Rectal smooth muscle tissue (tissue), 1 donor: ENCODE measurements around the gene RSF1.

Experiments
- H3K27ac ChIP-seq: one replicate; pipeline ENCODE4 v1.7.0; 2013; ENCODE audit warnings: low read depth, low read length, inconsistent platforms
- H3K27me3 ChIP-seq: one replicate; pipeline ENCODE4 v1.7.0; 2013; ENCODE audit warnings: low read length; ENCODE audit not compliant: control insufficient read depth, insufficient read depth
- H3K36me3 ChIP-seq: one replicate; pipeline ENCODE4 v1.7.0; 2013; ENCODE audit warnings: low read length; ENCODE audit not compliant: control insufficient read depth, insufficient read depth
- H3K4me1 ChIP-seq: one replicate; pipeline ENCODE4 v1.7.0; 2013; ENCODE audit warnings: low read length; ENCODE audit not compliant: control insufficient read depth, insufficient read depth
- H3K4me3 ChIP-seq: one replicate; pipeline ENCODE4 v1.7.0; 2013; ENCODE audit warnings: low read length
- H3K9ac ChIP-seq: one replicate; pipeline ENCODE4 v1.7.0; 2013; ENCODE audit warnings: low read length

Gene RSF1

GRCh38 chr11:77762426-77762825 is 58.1 kb downstream of the RSF1 start:
- Histone ChIP-seq H3K4me1 (no peaks in the 10 kb centered on the region), H3K36me3 (peaks cover 7% of the 10 kb centered on the region), H3K27me3 (no peaks in the 10 kb centered on the region), H3K9ac (no peak overlapping the region), H3K27ac (no peak overlapping the region), H3K4me3 (no peak overlapping the region)

GRCh38 chr11:77761491-77761890 is 59.0 kb downstream of the RSF1 start:
- no peaks in the 10 kb centered on the region for H3K4me1 ChIP-seq
- H3K27ac ChIP-seq: no peak overlapping the region
- no peak overlapping the region for H3K9ac ChIP-seq
- H3K27me3 ChIP-seq: no peaks in the 10 kb centered on the region
- peaks cover 7% of the 10 kb centered on the region for H3K36me3 ChIP-seq
- no peak overlapping the region for H3K4me3 ChIP-seq

- H3K4me1 ChIP-seq: no peaks in the 10 kb centered on the region
Observed at GRCh38 chr11:77758331-77758730, 62.2 kb downstream of the RSF1 start.

GRCh38 chr11:77753230-77753629 is 67.3 kb downstream of the RSF1 start:
- H3K9ac ChIP-seq: no peak overlapping the region

More at GRCh38 chr11:77758331-77758730, 62.2 kb downstream of the RSF1 start:
- Histone ChIP-seq H3K4me3 (no peak overlapping the region), H3K27ac (no peak overlapping the region), H3K36me3 (peaks cover 2% of the 10 kb centered on the region), H3K9ac (no peak overlapping the region), H3K27me3 (no peaks in the 10 kb centered on the region)

GRCh38 chr11:77752516-77752915 is 68.0 kb downstream of the RSF1 start:
- H3K9ac ChIP-seq: no peak overlapping the region
- no peaks in the 10 kb centered on the region for H3K27me3 ChIP-seq
- H3K36me3 ChIP-seq: no peaks in the 10 kb centered on the region
- H3K4me1 ChIP-seq: peaks cover 8% of the 10 kb centered on the region
- H3K4me3 ChIP-seq: no peak overlapping the region
- no peak overlapping the region for H3K27ac ChIP-seq

More at GRCh38 chr11:77753230-77753629, 67.3 kb downstream of the RSF1 start:
- Histone ChIP-seq H3K36me3 (no peaks in the 10 kb centered on the region), H3K4me3 (no peak overlapping the region), H3K4me1 (peaks cover 8% of the 10 kb centered on the region), H3K27me3 (no peaks in the 10 kb centered on the region), H3K27ac (no peak overlapping the region)

GRCh38 chr11:77750394-77751156 is 69.9 kb downstream of the RSF1 start:
- Histone ChIP-seq H3K4me3 (no peak overlapping the region), H3K36me3 (no peaks in the 10 kb centered on the region), H3K4me1 (peaks cover 10% of the 10 kb centered on the region), H3K27me3 (no peaks in the 10 kb centered on the region), H3K9ac (no peak overlapping the region), H3K27ac (no peak overlapping the region)

GRCh38 chr11:77749232-77749631 is 71.3 kb downstream of the RSF1 start:
- Histone ChIP-seq H3K4me1 (peaks cover 10% of the 10 kb centered on the region), H3K36me3 (no peaks in the 10 kb centered on the region), H3K27ac (no peak overlapping the region), H3K27me3 (no peaks in the 10 kb centered on the region), H3K9ac (no peak overlapping the region), H3K4me3 (no peak overlapping the region)

- Histone ChIP-seq H3K4me3 (no peak overlapping the region), H3K27ac (no peak overlapping the region), H3K9ac (no peak overlapping the region), H3K4me1 (peaks cover 10% of the 10 kb centered on the region), H3K36me3 (no peaks in the 10 kb centered on the region), H3K27me3 (no peaks in the 10 kb centered on the region)
Observed at GRCh38 chr11:77748266-77748665, 72.3 kb downstream of the RSF1 start.

GRCh38 chr11:77747381-77747969 is 73.0 kb downstream of the RSF1 start:
- Histone ChIP-seq H3K4me3 (no peak overlapping the region), H3K27me3 (no peaks in the 10 kb centered on the region), H3K27ac (no peak overlapping the region), H3K9ac (no peak overlapping the region), H3K4me1 (peaks cover 7% of the 10 kb centered on the region), H3K36me3 (no peaks in the 10 kb centered on the region)

GRCh38 chr11:77736473-77736872 is 84.0 kb downstream of the RSF1 start:
- H3K9ac ChIP-seq: no peak overlapping the region
- H3K4me3 ChIP-seq: no peak overlapping the region
- H3K27me3 ChIP-seq: no peaks in the 10 kb centered on the region
- peaks cover 8% of the 10 kb centered on the region for H3K36me3 ChIP-seq
- no peaks in the 10 kb centered on the region for H3K4me1 ChIP-seq
- H3K27ac ChIP-seq: no peak overlapping the region

GRCh38 chr11:77734890-77735289 is 85.6 kb downstream of the RSF1 start:
- no peak overlapping the region for H3K9ac ChIP-seq
- peaks cover 10% of the 10 kb centered on the region for H3K36me3 ChIP-seq
- H3K4me1 ChIP-seq: no peaks in the 10 kb centered on the region
- H3K27me3 ChIP-seq: no peaks in the 10 kb centered on the region
- H3K4me3 ChIP-seq: no peak overlapping the region
- no peak overlapping the region for H3K27ac ChIP-seq

- Histone ChIP-seq H3K27me3 (no peaks in the 10 kb centered on the region), H3K4me3 (no peak overlapping the region), H3K4me1 (no peaks in the 10 kb centered on the region), H3K9ac (no peak overlapping the region), H3K27ac (no peak overlapping the region), H3K36me3 (peaks cover 10% of the 10 kb centered on the region)
Observed at GRCh38 chr11:77732143-77732542, 88.4 kb downstream of the RSF1 start.

- Histone ChIP-seq H3K36me3 (peaks cover 10% of the 10 kb centered on the region), H3K27ac (no peak overlapping the region), H3K9ac (no peak overlapping the region), H3K27me3 (no peaks in the 10 kb centered on the region), H3K4me1 (no peaks in the 10 kb centered on the region), H3K4me3 (no peak overlapping the region)
Observed at GRCh38 chr11:77730789-77731188, 89.7 kb downstream of the RSF1 start.
